22Rv1 (cell line): ENCODE data around the gene SCGB3A1.

Source experiments
- ZFX ChIP-seq: fragments of 450-650 bp; IDR thresholded peaks from 2 replicates; pipeline ENCODE4 v1.6.1; 2017; ENCODE audit warnings: antibody characterized with exemption, borderline replicate concordance
- TF ChIP-seq, protein P1 (sequence below): fragments of 450-650 bp; IDR thresholded peaks from 2 replicates; pipeline ENCODE4 v1.5.1; 2017; ENCODE audit warnings: mild to moderate bottlenecking

DNA sequence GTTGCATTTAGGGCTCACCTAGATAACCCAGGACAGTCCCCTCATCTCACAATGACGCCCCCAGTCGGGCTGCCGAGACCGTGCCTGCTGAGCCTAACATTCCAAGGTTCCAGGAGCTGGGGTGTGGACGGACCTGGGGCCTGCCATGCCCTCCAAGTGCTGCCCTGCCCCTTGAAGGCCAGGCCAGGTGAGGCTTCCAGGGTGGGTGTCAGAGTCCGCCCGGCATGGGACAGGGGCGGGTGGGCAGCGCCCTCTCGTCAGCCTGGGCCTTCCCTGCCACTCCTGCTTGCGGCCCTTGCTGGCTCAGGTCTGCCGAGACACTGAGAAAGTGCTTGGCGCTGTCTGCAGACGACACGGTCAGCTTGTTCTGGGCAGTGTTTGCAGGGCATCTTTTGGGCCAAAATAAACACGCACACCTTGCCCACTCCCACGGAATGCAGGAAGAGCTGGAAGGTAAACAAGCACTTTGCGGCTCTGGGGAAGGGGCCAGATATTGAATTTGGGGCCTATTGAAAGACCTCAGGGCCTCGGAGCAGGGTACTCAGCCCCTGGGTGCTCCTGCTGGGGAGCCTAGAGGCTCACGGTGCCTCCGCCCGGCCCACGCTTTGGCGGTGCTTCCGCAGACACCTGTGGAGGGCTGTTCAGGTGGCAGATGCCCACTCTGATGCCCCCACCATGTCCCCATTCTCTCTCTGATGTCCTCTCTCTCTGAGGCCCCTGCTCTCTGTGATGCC, 4.2 kb upstream of the SCGB3A1 start:
- TF ChIP-seq, protein P1, sequence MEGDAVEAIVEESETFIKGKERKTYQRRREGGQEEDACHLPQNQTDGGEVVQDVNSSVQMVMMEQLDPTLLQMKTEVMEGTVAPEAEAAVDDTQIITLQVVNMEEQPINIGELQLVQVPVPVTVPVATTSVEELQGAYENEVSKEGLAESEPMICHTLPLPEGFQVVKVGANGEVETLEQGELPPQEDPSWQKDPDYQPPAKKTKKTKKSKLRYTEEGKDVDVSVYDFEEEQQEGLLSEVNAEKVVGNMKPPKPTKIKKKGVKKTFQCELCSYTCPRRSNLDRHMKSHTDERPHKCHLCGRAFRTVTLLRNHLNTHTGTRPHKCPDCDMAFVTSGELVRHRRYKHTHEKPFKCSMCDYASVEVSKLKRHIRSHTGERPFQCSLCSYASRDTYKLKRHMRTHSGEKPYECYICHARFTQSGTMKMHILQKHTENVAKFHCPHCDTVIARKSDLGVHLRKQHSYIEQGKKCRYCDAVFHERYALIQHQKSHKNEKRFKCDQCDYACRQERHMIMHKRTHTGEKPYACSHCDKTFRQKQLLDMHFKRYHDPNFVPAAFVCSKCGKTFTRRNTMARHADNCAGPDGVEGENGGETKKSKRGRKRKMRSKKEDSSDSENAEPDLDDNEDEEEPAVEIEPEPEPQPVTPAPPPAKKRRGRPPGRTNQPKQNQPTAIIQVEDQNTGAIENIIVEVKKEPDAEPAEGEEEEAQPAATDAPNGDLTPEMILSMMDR: no peak
- no peak for TF ChIP-seq ZFX
